Measurements from ENCODE around the gene PTPRT. TPM values are rescaled to one million over a fixed set of nuclear protein-coding genes. Genes with fewer than 3 reads are reported as not detected.

PTPRT gene
- polyA plus RNA-seq, 4 donors = 0.07 to 0.58 (median 0.27) TPM; not detected in 1

DNA sequence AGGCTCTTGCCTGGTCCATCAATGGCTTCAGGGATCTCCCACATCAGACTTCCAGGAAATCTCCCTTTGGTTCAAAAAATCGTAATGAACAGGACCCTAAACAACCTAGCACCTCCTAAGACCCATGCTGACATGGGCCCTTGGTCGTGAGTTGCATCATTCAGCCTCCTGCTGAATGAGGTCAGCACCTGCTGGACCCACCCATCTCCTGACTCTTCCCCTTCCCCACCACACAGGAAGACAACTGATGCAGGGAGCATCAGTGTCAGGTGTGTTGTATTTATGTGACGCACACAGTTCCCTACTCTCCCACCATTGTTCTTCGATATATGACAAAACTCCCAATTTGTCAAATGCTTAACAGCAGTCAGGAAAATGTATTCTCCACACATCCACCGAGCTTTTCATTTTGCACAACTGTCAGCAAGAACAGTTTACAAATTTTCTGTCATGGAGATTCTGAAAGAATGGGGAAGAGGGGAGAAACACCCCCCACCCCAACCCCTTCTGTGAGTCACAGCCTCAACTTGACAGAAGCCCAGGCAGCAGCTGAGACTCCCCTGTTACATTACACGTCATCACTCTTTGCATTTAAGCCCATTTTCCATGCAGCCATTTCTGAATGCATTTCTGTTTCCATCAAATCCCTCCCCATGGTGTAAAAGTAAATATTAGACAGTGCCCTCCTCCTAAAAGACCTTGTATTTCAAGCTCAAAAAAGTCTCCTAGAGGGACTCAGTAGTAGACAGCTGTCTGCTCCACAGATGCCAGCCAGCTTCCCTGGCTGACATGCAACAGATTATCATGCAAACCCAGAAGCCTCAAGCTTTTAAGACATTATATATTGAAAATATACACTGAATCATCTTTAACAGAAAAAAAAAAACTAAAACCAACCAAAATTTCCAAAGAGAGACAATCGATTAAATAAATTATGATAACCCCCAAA lies 577.5 kb downstream of the PTPRT start:
- no peak overlapping the region for H3K27ac ChIP-seq (ENCODE audit: low read depth in 1 of 3, low read length in 2 of 3)
- H3K9me3 ChIP-seq (ENCODE audit: control insufficient read depth in 2 of 2, insufficient read depth in 1 of 2, low read depth in 1 of 2, low read length in 1 of 2) = no peaks in the 10 kb centered on the region
- H3K27me3 ChIP-seq (ENCODE audit: control insufficient read depth in 3 of 3, insufficient read depth in 3 of 3, low read length in 3 of 3) = no peaks in the 10 kb centered on the region
- H3K36me3 ChIP-seq (ENCODE audit: control insufficient read depth in 3 of 3, insufficient read depth in 2 of 3, low read depth in 1 of 3, low read length in 3 of 3) = no peaks in the 10 kb centered on the region
- DNase-seq = no peak
- no peak overlapping the region for H3K4me3 ChIP-seq (ENCODE audit: low read depth in 1 of 3, low read length in 3 of 3)
- no peak for FAIRE-seq
- WGBS, 3 donors = 53 to 75% (median 70%) methylated on average over 7 of the region's 7 CpGs
- no peaks in the 10 kb centered on the region for H3K4me1 ChIP-seq (ENCODE audit: control insufficient read depth in 3 of 3, insufficient read depth in 2 of 3, low read depth in 1 of 3, low read length in 2 of 3)

DNA sequence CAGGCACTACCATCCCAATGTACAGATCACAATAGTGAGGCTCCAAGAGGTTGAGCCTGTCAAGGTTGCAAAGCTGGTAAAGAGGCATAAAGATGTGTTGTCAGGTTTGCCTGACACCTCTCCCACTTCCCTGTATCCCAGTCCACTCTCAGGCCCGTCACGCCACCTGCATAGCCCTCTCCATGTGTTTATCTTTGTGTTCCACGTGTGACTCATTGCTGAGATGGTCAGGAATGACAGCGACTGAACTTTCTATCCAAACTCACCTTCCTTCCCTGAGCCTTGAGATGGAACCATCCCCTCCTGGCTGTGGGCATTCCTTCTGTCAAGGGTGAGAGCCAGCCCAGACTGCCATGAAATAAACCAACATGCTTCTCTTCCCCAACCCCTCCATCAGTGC lies 578.3 kb downstream of the PTPRT start:
- FAIRE-seq = no peak
- Histone ChIP-seq H3K4me3 (ENCODE audit: low read depth in 1 of 3, low read length in 3 of 3) (no peak overlapping the region), H3K9me3 (ENCODE audit: control insufficient read depth in 2 of 2, insufficient read depth in 1 of 2, low read depth in 1 of 2, low read length in 1 of 2) (no peaks in the 10 kb centered on the region), H3K27ac (ENCODE audit: low read depth in 1 of 3, low read length in 2 of 3) (no peak overlapping the region), H3K27me3 (ENCODE audit: control insufficient read depth in 3 of 3, insufficient read depth in 3 of 3, low read length in 3 of 3) (no peaks in the 10 kb centered on the region), H3K4me1 (ENCODE audit: control insufficient read depth in 3 of 3, insufficient read depth in 2 of 3, low read depth in 1 of 3, low read length in 2 of 3) (no peaks in the 10 kb centered on the region), H3K36me3 (ENCODE audit: control insufficient read depth in 3 of 3, insufficient read depth in 2 of 3, low read depth in 1 of 3, low read length in 3 of 3) (no peaks in the 10 kb centered on the region)
- no peak for DNase-seq
- 70 to 86% (median 78%) methylated on average over 4 of the region's 4 CpGs for WGBS, 3 donors

DNA sequence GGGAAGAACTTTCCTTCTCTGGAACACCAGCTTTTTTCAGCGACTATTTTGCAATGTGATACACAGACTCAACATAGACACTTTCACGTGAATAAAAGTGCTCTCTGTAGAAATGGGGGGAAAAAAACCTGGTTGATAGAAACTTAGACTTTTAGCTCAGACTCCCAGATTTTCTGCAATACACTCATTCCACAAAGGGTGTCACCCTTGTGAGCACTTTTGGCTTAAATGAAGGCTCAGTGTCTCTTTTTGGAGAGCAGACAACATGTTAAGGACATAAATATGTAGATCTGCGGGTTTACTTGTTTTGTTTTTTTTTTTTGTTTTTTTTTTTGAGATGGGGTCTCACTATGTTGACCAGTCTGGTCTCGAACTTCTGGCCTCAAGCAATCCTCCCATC lies 579.6 kb downstream of the PTPRT start:
- WGBS, 3 donors = 74 to 81% (median 77%) methylated on average over 4 of the region's 4 CpGs
- Histone ChIP-seq H3K27ac (ENCODE audit: low read depth in 1 of 3, low read length in 2 of 3) (no peak overlapping the region), H3K27me3 (ENCODE audit: control insufficient read depth in 3 of 3, insufficient read depth in 3 of 3, low read length in 3 of 3) (no peaks in the 10 kb centered on the region), H3K4me1 (ENCODE audit: control insufficient read depth in 3 of 3, insufficient read depth in 2 of 3, low read depth in 1 of 3, low read length in 2 of 3) (no peaks in the 10 kb centered on the region), H3K9me3 (ENCODE audit: control insufficient read depth in 2 of 2, insufficient read depth in 1 of 2, low read depth in 1 of 2, low read length in 1 of 2) (no peaks in the 10 kb centered on the region), H3K4me3 (ENCODE audit: low read depth in 1 of 3, low read length in 3 of 3) (no peak overlapping the region), H3K36me3 (ENCODE audit: control insufficient read depth in 3 of 3, insufficient read depth in 2 of 3, low read depth in 1 of 3, low read length in 3 of 3) (no peaks in the 10 kb centered on the region)
- FAIRE-seq (no peak), DNase-seq (no peak)

DNA sequence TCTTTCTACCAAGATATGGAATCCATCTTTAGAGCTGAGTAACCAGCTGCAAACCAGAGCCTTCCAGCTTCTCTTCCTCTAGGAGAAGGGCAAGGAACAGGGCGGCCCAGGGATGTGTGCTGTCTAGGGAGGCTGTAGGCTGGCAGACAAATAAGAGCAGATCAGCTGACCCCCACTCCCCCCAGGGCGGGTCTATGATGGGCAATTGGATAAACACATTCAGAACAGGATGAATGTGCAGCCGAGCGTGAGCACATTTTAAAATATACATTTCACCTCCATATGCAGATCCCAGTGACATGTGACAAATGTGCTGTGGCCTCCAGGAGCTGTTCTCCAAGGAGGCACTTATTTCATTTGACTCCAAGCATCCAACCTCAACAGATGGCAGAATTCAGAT lies 580.1 kb downstream of the PTPRT start:
- Histone ChIP-seq H3K27ac (ENCODE audit: low read depth in 1 of 3, low read length in 2 of 3) (no peak overlapping the region), H3K27me3 (ENCODE audit: control insufficient read depth in 3 of 3, insufficient read depth in 3 of 3, low read length in 3 of 3) (no peaks in the 10 kb centered on the region), H3K36me3 (ENCODE audit: control insufficient read depth in 3 of 3, insufficient read depth in 2 of 3, low read depth in 1 of 3, low read length in 3 of 3) (no peaks in the 10 kb centered on the region), H3K9me3 (ENCODE audit: control insufficient read depth in 2 of 2, insufficient read depth in 1 of 2, low read depth in 1 of 2, low read length in 1 of 2) (no peaks in the 10 kb centered on the region), H3K4me3 (ENCODE audit: low read depth in 1 of 3, low read length in 3 of 3) (no peak overlapping the region), H3K4me1 (ENCODE audit: control insufficient read depth in 3 of 3, insufficient read depth in 2 of 3, low read depth in 1 of 3, low read length in 2 of 3) (no peaks in the 10 kb centered on the region)
- FAIRE-seq (no peak), DNase-seq (no peak)
- WGBS, 3 donors = 65 to 81% (median 66%) methylated on average over 4 of the region's 4 CpGs

DNA sequence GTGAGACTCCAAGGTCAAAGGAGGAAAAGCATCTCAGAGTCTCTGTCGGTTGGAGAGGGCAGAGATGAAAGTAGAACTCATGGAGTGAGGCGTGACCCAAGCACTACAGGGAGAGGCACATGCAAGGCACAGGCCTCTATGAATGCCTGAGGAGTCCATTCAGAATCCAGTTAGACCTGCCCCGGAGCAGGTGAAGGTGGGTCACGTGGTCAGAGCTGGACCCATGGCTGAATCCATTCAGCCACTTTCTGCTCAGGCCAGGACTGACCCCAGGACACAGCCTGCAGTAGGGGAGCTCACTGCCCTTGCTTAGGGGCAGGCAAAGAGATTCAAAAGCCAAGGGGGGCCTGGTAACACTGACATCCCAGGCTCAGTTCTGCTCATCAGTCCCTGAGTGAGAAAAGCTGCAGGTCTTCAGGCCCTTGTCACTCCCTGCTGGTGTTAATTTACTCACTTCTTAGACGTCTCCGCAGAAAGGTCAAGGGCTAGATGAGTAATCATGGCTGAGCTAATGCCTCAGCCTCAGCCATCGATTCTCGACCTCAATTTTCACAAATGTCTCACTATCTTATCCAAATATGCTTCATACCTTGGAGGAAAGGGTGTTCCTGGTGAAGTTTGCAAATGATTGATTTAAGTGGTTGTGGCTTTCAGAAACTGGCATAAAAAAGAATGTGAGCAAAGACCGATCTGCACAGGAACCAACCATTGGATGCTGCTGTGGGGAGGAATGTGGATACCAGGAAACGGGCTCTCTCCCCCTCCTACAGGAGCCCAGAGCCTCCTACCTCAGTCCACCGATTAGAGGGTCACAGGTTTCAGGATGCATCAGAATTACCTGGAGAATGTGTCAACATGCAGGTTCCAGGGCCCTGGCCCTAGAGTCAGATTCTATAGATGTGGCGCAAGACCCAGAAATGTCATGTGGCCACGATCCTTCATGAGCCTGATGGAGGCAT lies 584.4 kb downstream of the PTPRT start:
- DNase-seq = peak in 1 of 2 donors; percentile 4
- 57 to 58% (median 58%) methylated on average over 13 of the region's 13 CpGs for WGBS, 3 donors
- no peaks in the 10 kb centered on the region for H3K9me3 ChIP-seq (ENCODE audit: control insufficient read depth in 2 of 2, insufficient read depth in 1 of 2, low read depth in 1 of 2, low read length in 1 of 2)
- no peaks in the 10 kb centered on the region for H3K27me3 ChIP-seq (ENCODE audit: control insufficient read depth in 3 of 3, insufficient read depth in 3 of 3, low read length in 3 of 3)
- H3K36me3 ChIP-seq (ENCODE audit: control insufficient read depth in 3 of 3, insufficient read depth in 2 of 3, low read depth in 1 of 3, low read length in 3 of 3) = no peaks in the 10 kb centered on the region
- no peak overlapping the region for H3K4me3 ChIP-seq (ENCODE audit: low read depth in 1 of 3, low read length in 3 of 3)
- FAIRE-seq = no peak
- H3K4me1 ChIP-seq (ENCODE audit: control insufficient read depth in 3 of 3, insufficient read depth in 2 of 3, low read depth in 1 of 3, low read length in 2 of 3) = no peaks in the 10 kb centered on the region
- H3K27ac ChIP-seq (ENCODE audit: low read depth in 1 of 3, low read length in 2 of 3) = no peak overlapping the region

DNA sequence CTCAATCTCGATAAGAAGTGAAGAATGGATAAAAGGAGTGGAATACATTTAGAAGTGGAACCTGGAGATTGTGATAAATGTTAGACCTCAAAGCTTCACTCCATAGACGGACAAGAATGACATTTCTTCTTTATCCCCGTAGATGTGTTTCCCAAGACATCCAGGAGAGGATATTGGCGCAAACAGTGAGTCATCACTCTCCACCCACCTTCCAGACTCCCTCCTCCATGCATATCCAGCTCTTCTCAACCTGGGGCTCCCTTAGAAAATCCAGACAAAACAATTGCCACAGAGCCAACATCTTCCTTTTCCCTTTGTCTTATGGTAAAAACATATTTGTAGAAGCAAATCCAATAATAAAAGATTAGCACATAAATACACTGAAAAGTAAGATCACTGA lies 586.1 kb downstream of the PTPRT start:
- WGBS, 3 donors = 86 to 90% (median 89%) methylated on average over 4 of the region's 4 CpGs
- no peaks in the 10 kb centered on the region for H3K27me3 ChIP-seq (ENCODE audit: control insufficient read depth in 3 of 3, insufficient read depth in 3 of 3, low read length in 3 of 3)
- no peaks in the 10 kb centered on the region for H3K4me1 ChIP-seq (ENCODE audit: control insufficient read depth in 3 of 3, insufficient read depth in 2 of 3, low read depth in 1 of 3, low read length in 2 of 3)
- DNase-seq (no peak), FAIRE-seq (no peak)
- no peaks in the 10 kb centered on the region for H3K9me3 ChIP-seq (ENCODE audit: control insufficient read depth in 2 of 2, insufficient read depth in 1 of 2, low read depth in 1 of 2, low read length in 1 of 2)
- no peak overlapping the region for H3K4me3 ChIP-seq (ENCODE audit: low read depth in 1 of 3, low read length in 3 of 3)
- no peaks in the 10 kb centered on the region for H3K36me3 ChIP-seq (ENCODE audit: control insufficient read depth in 3 of 3, insufficient read depth in 2 of 3, low read depth in 1 of 3, low read length in 3 of 3)
- H3K27ac ChIP-seq (ENCODE audit: low read depth in 1 of 3, low read length in 2 of 3) = no peak overlapping the region

DNA sequence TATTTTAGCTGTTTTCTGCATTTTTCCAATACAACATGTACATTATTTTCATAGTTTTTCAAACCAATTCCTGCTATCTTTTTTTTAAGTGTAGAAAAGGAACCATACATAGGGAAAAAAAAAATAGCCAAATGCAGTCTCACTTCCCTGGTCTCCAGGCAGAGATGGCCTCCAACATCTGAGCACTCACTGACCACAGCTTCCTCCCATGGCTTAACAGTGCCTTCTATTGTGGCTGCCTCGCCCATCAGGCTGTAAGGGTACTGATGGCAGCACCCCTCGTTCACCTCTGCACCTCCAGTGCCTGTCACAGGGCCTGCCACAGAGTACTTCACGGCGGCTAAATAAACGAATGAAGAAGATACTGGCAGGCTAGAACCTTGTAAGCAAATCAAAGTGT lies 591.1 kb downstream of the PTPRT start:
- DNase-seq (no peak), FAIRE-seq (no peak)
- no peak overlapping the region for H3K27ac ChIP-seq (ENCODE audit: low read depth in 1 of 3, low read length in 2 of 3)
- H3K9me3 ChIP-seq (ENCODE audit: control insufficient read depth in 2 of 2, insufficient read depth in 1 of 2, low read depth in 1 of 2, low read length in 1 of 2) = no peaks in the 10 kb centered on the region
- H3K27me3 ChIP-seq (ENCODE audit: control insufficient read depth in 3 of 3, insufficient read depth in 3 of 3, low read length in 3 of 3) = no peaks in the 10 kb centered on the region
- WGBS, 3 donors = 61 to 66% (median 62%) methylated on average over 5 of the region's 5 CpGs
- no peaks in the 10 kb centered on the region for H3K4me1 ChIP-seq (ENCODE audit: control insufficient read depth in 3 of 3, insufficient read depth in 2 of 3, low read depth in 1 of 3, low read length in 2 of 3)
- H3K36me3 ChIP-seq (ENCODE audit: control insufficient read depth in 3 of 3, insufficient read depth in 2 of 3, low read depth in 1 of 3, low read length in 3 of 3) = no peaks in the 10 kb centered on the region
- no peak overlapping the region for H3K4me3 ChIP-seq (ENCODE audit: low read depth in 1 of 3, low read length in 3 of 3)

DNA sequence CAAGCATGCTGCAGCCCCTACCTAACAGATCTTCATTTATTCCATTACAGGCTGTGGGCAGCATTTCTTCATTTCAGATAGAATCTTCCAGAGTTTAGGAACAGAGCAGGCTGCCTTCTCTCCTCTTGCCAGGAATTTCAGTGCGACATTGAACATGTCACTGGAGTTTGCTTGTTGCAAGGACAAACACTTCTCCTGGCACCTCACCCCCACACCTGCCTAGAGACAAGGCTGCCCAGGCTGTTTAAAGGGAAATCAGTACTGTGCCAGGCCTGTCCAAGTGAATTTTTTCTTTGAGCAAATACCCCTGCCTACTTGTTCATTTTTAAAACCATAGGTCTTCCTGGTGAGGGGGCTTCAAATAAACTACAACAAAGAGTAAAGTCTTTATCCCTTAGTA lies 594.1 kb downstream of the PTPRT start:
- WGBS, 3 donors = 83 to 95% (median 90%) methylated on average over 1 of the region's 1 CpG
- no peaks in the 10 kb centered on the region for H3K4me1 ChIP-seq (ENCODE audit: control insufficient read depth in 3 of 3, insufficient read depth in 2 of 3, low read depth in 1 of 3, low read length in 2 of 3)

More for the DNA sequence above, 594.1 kb downstream of the PTPRT start:
- Histone ChIP-seq H3K4me3 (ENCODE audit: low read depth in 1 of 3, low read length in 3 of 3) (no peak overlapping the region), H3K36me3 (ENCODE audit: control insufficient read depth in 3 of 3, insufficient read depth in 2 of 3, low read depth in 1 of 3, low read length in 3 of 3) (no peaks in the 10 kb centered on the region), H3K27me3 (ENCODE audit: control insufficient read depth in 3 of 3, insufficient read depth in 3 of 3, low read length in 3 of 3) (no peaks in the 10 kb centered on the region), H3K9me3 (ENCODE audit: control insufficient read depth in 2 of 2, insufficient read depth in 1 of 2, low read depth in 1 of 2, low read length in 1 of 2) (no peaks in the 10 kb centered on the region), H3K27ac (ENCODE audit: low read depth in 1 of 3, low read length in 2 of 3) (no peak overlapping the region)
- DNase-seq (no peak), FAIRE-seq (no peak)
